Stimulated activated CD4-positive, alpha-beta T cell treated with anti-CD3 and anti-CD28 coated beads, Interleukin-1b, Interleukin-23, amount 100 ng/mL, for 1 hour (primary cell): ENCODE measurements around the gene BLCAP.
"Not testable (repeated sequence)": the region's sequence is repeated elsewhere in the genome, so short reads cannot be mapped to it uniquely, and the experiment has no call there.

Experiments used
- DNase-seq, 2 donors: peaks; one replicate each; pipeline ENCODE4 v3.0.0-alpha.2; 2020; ENCODE audit warnings: low read depth in 2 of 2

Gene BLCAP, protein sequence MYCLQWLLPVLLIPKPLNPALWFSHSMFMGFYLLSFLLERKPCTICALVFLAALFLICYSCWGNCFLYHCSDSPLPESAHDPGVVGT

DNA sequence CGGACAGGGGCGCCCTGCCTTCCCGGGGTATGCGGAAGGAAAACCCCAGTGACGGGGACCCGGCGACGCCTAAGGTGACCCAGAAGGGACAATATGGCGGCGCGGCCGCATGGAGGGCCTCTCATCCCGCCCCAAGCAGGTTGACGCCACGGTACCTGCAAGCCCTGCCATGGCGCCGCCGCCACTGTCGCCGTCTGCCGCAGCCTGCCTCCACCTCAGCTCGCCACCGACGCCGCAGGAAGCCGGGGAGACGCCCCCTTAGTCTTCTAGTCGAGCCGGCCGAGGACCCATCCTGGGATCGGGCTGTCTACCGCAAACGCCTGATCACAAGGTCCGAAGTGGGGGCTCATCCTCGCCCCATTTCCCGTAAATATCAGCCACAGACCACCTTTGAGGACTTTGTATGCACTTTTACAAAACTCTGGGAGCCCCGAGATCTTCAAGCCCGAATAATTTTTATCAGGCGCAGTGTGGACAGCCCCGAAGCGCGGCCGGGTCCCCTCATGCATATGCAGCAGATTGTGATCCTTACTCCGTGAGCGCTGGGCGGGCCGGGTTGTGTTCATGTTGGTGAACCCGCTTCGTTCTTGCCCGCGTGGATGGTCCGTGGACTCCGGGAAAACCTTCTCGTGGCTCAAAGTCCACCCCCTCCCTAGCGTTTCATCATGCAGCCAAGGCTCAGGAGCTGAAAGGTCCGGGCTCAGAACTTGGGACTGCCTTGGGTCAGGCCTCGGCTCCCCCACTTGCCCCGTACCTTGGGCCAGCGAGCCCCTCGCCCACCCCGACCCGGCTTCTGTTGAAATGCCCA is at the start of gene BLCAP:
Gene BLCAP, minus strand, starts transcription at position 239 of the 808 bp plus-strand sequence. CDS start 8,702 bp downstream, outside the sequence.
- DNase-seq = peak; percentile 76 to 87

DNA sequence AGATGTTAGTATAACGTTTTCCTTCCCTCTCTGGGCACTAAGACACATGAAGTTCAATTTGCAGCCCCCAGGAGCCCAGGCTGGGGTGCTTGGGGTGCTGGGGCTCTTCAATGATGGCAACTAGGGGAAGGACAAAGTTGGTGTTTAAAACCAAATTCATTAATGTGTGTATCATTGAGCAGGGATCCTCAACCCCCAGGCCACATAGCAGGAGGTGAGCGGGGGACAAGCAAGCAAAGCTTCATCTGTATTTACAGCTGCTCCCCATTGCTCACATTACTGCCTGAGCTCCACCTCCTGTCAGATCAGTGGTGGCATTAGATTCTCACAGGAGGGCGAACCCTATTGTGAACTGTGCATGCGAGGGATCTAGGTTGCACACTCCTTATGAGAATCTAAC is 49.8 kb upstream of the BLCAP start:
- DNase-seq = not testable (repeated sequence)

DNA sequence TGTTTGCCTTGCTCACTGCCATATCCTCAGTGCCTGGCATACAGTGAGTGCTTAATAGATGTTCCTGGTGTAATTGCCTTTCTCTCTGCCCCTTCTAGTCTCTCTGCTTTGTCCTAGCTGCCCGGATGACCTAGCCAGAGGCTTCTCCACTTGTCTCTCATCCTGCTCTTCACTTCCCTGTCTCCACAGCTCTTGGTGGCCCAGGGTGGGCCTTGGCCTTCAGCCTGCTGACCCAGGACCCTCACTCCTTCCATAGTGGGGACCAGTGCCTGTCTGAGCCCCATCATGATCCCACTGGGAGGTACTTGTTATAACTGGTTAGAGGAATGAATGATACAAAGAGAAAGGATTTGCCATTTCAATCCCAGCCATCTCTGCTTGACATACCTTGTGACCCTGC is 49.2 kb upstream of the BLCAP start:
- no peak for DNase-seq

DNA sequence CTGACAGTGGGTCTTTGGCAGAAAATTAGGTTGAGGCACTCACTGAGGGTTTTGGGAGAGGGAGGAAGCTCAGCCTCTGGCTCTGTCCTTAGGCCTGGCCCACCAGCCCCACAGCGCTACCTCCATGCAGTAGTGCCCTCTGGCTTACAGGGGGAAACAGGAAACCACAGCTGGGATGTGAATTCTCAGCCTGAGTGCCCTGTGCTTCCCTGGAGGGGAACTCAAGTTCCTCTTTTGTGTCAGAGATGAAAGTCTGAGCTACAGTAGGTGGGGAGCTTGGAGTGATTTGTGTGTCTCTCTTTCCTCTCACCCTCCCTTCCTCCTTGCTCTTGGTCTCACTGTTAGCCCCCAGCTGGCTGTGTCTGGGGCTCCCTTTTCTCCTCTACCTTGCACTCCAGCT is 48.2 kb upstream of the BLCAP start:
- DNase-seq = no peak

DNA sequence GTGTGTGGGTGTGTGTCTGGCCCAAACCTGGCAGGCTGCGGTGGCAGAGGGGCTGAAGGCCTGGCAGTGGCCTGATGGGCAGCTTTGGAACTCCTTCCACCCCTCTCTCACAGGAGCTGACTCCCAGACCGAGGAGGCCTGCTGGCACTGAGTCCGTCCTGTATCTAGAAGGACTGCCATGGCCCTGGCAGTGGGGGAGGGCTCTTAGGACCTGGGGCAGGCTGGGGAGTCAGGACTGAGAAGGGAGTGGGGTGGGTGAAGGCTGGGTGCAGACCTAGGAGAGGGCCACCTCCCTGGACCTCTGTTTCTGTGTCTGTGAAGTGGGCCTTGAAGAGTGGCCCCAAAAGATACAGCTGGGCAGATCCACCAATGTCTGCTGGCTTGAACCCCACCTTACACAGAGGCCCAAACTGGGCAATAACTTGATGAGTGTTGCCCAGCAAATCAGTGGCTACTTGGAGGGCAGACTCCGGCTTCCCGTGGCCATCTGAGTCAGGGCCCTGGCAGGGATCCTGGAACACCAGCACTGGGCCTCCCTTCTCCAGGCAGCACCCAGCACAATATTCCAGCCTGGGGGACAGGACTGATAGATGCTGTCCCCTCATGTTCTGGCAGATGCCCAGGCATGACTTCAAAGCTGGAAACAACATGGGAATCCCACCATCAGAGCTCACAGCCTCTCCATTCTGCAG is 46.7 kb upstream of the BLCAP start:
- DNase-seq = no peak

DNA sequence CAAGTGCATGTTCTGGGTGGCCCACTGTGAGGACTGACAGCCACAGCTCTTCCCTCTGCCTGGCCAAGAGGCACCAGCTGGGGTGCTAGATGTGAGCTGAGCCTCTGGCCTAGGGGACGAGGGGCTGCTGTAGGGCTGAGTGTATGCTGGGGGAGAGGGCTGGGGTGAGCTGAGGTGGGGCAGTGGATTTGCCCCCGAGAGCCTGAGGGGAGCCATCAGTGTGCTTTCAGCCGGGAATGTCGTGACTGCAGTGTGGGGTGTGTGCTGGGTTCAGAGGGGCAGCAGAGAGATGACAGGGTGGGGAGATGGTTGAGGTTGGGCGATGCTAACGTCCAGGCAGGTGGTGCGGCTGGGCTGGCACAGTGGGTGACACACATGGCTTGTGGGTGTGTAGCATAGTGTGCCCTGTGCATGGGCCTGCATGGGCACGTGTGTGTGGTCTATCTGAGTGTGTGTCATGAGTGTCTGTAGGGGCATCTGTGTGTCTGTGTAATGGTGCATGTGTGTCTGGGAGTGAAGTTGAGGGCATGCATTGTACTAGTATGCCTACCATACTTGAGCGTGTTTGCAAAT is 46.0 kb upstream of the BLCAP start:
- no peak for DNase-seq

DNA sequence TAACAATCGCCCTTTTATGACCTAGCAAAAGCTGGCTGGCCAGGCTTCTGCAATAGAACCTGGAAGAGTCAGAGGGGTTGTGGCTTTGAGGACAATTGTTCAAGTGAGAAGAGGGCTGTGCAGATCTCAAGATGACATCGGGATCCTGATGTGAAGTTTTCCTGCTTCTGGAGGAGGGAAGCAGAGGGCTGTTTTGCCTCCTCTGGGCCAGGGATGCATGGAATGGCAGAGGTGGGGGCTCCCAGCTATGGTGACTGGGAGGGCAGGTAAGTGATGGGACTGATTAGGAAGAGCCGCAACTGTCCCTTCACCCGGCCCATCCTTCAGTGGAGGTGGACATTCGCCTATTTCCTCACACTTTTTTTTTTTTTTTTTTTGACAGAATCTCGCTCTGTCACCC is 43.4 kb upstream of the BLCAP start:
- no peak for DNase-seq

DNA sequence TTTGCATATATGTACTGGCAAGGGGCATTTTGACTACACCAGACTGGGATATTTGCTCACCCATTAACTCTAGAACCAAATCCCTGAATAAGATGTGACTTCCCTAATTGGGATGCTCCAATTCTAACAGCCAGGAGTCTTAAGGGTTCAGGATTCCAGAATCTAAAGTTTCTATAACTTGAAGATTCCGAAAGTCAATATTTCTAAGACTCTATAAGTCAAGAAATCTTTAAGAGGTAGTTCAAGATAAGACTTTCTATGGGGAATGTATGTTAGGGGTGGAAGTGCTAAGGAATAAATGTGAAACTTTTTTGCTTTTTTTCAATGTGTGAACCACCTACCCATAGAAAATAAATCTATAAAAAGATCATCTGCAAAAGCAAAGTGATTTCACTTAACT is 42.7 kb upstream of the BLCAP start:
- DNase-seq = no peak

DNA sequence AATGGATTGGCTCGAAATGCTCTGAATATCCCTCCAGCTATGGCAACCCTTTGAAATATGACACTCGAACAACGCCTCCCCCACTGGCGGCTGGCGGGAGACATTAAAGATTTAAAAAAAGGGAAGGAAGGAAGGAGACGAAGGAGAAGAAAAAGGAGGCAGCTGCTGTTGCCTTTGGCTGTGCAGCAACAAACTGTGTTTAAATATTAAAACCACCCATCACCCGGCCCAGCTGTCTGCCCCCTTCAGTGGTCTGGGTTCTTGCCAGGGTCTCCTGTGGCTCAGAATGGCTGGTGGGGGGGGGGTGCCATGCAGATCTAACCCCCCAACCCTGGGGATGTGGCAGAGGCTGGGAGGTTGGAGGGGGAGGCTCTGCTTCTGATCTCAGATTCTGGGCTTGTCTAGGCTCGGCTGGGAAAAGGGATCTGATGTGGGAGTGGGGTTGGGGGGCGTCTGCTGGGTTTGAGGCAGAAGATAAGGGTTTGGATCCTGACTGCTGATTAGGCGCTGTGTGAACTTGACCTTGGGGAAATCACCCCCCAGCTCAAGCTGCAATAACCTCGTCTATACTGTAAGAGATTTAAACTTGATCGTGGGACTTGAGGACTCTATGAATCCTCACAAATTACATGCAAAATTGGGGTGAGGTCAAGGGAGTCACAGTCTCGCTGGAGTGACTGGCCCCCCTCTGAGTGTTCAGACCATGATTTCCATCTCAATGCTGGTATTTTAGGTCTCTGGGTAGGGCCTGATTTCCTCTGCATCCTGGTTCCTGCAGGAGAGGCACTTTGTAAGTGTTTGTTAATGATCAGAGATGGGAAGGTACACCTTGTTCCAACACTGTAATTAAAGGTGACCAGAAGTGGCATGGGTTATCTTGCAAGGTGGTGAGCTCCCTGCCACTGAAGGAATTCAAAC is 40.3 kb upstream of the BLCAP start:
- no peak for DNase-seq

DNA sequence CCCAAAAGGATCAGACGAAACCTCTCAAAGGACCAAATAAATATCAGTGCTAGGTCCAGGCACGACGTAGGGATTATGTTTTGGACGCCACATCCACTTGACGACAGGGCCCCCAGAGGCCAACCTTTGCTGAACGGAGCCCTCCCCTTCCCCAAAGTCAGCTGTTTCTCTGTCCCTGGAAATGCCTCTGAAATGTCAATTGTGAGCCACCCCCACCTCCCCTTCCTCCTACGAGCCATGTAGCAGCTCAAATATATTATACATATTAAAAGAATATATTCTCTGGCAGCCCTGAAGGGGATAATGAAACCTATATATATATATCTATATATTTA is 39.6 kb upstream of the BLCAP start:
- DNase-seq = no peak

DNA sequence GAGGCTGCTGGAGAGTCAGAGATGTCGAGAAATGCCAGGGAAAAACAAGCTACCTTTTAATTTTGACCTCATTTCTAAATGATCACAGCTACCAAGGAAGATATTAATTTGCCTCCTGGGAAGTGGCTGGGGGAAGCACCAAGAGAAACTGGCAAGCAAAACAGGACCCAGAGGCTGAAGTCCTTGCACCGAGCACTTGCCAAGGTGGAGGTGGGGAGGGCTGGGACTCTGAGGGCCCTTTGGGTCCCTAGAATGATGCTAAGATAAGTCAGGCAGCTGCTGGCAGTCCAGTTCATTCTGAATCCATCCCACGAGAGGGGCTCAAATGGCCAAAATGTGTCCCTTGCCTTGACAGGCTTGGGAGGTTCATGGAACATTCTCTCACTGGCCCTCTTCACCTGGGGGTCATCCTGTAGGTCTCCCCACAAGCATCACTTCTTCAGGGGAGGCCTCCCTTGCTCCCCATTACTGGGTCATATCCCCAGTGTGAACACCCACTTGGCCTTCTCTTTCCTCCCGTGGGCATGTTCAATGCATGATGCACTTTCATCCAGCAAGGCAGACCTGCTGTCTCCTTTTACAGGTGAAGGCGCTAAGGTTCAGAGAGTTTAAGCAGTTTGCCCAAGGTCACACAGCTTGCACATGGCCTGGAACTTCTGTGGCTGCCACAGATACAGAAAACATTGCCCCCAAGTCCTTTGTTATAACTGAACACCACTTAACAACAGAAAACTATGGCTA is 39.1 kb upstream of the BLCAP start:
- no peak for DNase-seq

DNA sequence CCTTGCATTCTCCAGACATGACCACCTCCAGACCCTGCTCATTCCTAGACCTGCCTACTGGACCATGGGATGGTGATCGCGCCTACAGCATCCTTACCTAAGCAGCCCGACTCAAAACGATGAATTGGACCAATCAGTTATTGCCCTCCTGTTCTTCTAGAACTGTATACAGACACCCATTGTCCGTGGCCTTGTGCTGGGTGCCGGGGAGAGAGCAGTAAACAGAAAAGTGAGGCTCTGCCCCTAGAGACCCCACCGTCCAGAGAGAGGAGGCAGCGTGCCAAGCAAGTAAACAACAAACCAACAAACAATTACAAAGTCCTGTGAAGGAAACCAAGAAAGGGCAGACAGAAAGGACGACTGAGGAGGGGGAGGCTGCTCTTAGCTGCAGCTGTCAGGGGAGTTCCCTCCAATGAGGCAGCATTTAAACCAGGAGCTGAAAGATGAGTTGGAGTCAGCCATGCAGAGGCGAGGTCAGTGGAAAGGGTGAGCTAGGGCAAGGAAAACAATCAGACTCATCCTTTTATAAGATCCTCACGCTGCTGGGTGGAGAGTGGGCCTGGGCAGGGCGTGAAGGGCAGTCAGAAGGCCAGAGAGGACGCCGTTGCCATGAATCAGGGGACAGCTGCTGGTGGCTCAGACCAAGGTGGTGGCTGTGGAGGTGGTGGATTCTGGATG is 37.6 kb upstream of the BLCAP start:
- DNase-seq = no peak

DNA sequence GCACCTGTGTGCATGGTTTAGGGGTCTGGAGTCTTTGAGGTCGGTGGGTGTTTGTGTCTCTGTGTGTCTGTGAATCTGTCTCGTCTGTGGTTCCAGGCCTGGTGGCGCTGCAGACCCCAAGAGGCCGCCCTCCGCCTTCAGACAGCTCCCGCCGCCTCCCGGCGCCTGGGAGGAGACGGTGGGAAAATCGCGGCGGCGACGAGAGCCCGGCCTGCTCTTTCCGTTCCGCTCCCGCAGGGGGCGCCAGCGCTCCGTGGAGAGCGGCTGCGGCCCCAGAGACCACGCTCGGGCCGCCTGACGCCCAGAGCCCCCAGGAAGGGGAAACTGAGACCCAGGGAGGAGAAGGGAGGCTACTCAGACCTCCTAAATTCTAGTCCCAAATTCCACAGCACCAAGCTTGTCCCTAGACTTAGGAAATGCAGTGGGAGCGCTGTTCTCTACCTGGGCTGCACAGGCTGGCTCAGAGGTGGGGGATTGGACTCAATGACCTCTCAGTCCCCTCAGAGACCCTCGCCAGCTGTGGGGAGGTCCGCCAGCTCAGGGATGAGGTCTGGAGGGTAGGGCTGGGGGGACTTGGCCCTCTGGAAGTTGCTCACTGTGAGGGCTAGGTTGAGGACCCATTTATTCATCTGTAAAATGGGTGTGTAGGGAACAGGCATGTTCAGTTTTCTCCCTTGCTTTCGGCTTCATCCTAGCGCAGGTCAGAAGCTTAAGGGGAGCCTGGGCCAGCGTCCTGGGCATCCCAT is 36.9 kb upstream of the BLCAP start:
- peak in 1 of 2 donors; percentile 15 for DNase-seq

DNA sequence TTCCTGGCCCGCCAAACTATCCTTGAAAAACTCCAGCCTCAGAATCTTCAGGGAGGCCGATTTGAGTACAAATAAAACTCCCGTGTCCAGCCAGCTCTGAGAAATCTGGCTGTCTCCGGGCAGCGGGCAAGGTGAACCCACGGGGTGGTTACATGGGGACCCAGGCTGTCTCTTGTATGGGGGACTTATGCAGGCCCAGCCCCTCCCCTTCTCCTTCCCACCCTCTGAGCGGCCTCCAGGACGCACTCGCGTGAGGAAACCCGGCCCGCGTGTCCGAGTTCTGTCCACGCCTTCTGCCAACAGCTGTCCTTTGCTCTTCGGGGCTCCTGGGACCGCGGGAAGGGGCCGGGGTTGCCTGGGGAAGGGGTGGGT is 36.3 kb upstream of the BLCAP start:
- no peak for DNase-seq

DNA sequence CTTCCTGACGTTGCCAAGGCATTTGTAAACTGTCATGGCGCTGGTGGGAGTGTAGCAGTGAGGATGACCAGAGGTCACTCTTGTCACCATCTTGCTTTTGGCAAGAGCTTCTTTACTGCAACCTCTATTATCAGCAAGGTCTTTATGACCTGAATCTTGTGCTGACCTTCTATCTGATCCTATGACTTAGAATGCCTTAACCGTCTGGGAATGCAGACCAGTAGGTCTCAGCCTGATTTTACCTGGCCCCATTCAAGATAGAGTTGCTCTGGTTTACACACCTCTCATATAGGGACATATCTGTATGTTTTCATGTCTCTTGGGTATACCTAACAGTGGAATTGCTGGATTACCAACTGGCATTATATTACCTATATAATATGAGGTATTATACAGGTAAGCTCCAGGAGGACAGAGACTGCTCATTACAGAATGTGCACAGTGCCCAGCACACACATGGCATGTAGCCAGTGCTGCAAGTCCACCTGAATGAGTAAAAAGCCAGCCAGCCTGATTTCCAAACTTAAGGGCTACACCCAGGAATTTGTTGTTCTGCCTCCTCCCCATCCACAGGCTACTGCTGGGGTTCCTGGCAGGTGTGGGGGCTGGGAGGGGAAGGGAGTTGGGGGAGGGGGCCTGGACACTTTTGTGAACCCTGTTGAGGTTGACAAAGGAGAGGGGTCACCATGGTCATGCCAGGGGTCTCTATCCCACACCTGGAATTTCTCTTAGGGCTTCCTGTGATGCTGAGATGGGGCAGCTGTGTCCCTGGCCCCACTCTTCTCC is 35.2 kb upstream of the BLCAP start:
- DNase-seq = no peak

DNA sequence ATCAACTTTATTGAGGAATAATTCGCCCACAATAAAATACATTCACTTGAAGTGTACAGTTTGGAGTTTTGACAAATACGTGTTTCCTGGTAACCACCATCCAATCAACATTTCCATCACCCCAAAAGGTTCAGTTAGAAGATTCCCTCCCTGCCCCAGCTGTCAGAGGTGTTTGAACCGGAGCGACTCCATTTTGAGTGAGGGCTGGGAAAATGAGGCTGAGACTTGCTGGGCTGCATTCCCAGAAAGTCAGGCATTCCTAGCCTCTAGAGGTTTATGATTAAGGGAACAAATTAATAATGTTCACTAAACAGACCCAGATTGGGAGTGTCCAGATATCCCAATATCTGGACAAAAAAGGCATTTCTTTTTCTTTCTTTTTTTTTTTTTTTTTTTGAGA is 33.0 kb upstream of the BLCAP start:
- no peak for DNase-seq

DNA sequence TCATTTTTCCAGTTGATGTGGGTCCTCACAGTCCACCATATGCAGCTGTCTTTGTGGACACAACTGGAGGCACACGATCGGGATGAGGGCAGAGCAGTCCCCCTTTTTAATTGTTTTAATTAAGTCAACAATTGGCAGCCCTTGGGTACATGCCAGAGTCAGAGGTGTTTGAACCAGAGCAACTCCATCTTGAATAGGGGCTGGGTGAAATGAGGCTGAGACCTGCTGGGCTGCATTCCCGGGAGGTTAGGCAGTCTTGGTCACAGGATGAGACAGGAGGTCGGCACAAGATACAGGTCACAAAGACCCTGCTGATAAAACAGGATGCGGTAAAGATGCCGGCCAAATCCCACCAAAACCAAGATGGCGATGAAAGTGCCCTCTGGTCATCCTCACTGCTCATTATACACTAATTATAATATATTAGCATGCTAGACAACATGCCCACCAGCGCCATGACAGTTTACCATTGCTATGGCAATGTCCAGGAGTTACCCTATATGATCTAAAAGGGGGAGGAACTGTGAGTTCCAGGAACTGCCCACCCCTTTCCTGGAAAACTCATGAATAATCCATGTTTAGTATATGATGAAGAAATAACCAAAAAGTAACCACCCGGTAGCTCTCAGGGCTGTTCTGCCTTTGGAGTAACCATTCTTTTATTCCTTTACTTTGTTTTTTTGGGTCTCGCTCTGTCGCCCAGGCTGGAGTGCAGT is 31.8 kb upstream of the BLCAP start:
- no peak for DNase-seq

DNA sequence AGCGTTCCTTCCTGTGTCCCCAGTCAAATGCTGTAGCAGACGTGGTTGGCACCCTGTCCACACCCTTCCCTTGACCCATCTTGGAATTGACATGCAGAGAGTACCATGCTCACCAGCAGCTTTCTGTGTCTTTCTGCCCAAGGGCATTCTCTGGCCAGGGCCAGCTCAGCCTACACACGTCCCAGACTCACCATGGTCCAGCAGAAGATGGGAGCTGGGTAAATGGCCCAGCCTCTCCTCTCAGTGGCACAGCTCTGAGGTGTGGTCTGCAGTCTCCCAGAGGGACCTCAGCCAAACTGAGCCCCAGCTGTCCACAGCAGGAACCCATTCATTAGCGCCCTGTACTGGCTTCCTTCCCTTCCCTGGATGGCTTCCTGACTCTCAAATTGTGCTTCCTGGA is 31.1 kb upstream of the BLCAP start:
- no peak for DNase-seq
